ENCODE measurements around the gene FTO.

FTO gene

GRCh38 chr16:54160939-54161897 lies 457.3 kb downstream of the FTO start:
- no peak for DNase-seq (ENCODE audit: low read depth)

DNA sequence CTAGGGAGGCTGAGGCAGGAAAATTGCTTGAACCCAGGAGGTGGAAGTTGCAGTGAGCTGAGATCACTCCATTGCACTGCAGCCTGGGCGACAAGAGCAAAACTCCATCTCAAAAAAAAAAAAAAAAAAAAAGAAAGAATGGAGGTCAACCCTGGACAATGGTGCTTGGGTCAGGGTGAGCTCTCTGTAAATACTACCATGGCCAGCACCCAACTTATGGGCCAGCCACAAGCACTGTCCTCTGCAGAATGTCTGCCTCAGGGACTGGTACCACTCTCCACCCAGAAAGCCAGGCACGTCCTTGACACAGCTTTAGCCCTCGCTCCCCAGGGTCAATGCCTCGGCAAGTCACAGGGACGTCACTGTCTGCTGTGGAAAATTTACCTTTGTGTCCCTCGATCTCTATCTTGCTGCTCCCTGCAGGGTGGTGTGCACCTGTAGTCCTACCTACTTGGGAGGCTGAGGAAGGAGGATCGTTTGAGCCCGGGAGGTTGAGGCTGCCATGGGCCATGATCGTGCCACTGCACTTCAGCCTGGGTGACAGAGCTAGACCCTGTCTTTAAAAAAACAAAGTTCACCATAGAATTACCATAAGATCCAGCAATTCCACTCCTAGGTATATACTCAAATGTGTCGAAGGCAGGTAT lies 459.4 kb downstream of the FTO start:
- DNase-seq (ENCODE audit: low read depth), result no peak

DNA sequence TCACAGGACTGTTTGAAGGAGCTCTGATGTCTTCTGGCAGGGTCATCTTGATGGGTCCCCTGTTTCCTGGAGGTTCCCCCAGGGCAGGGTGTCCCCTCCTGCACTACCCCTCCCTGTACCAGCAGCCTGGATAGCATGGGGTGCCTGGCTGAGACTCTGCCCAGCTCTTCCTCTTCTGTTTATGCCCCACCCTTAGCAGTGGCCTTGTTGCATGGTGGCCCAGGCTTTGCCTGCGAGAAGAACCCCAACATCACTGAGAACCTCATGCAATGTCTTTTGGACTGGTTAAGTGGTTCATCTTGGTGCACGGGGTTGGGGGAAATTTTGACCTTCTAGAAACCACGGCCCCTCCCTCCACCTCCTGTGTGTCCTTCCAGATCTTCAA lies 460.8 kb downstream of the FTO start:
- no peak for DNase-seq (ENCODE audit: low read depth)

GRCh38 chr16:54165174-54165911 lies 461.4 kb downstream of the FTO start:
- no peak for DNase-seq (ENCODE audit: low read depth)

- DNase-seq (ENCODE audit: low read depth), result no peak
These were observed 462.2 kb downstream of the FTO start for GRCh38 chr16:54165912-54166865.

GRCh38 chr16:54169112-54169511 lies 465.2 kb downstream of the FTO start:
- DNase-seq (ENCODE audit: low read depth), result no peak

DNA sequence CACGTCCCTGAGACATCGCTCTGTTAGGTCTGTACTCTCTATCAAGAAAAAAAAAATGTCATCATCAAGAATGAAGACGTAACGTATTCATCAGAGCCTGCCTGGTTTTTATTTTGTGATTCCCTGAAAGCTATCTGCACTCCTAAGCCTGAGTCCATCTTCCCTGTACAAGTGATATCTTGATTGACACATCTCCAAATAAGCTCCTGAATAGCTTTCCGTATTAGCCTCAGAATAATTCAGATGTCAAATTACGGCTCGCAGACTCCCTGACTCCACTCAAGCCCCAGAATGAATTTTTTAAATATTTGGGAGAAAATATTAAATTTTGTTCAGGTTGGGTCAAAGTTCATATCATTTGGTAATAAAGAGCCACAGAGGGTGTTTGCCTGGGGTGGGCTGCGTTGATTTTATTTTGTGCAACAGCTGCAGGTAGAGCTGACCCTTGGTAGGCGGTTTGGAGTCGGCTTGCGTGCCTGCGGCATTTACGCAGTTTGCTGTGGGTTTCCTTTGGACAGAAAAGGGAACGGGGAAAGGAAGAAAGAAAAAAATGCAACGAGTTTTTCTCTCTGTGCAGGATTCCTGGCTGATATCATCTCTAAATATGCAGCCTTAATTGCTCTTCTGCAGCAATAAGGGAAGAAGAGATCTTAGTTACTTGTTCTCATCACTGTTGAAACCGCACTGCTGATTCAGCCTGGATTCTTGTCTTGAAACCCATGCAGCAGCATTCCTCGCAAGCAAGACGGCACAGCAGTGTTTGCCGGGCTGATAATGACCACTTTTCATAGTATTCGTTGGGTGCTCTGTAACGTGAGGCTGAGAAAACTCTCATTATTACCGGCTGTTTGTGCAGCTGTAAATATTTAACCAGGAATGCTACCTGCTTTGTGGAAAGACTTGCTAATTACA lies 467.9 kb downstream of the FTO start:
- no peak for DNase-seq (ENCODE audit: low read depth)

- no peak for DNase-seq (ENCODE audit: low read depth)
These were observed 469.5 kb downstream of the FTO start for GRCh38 chr16:54173490-54173889.

DNA sequence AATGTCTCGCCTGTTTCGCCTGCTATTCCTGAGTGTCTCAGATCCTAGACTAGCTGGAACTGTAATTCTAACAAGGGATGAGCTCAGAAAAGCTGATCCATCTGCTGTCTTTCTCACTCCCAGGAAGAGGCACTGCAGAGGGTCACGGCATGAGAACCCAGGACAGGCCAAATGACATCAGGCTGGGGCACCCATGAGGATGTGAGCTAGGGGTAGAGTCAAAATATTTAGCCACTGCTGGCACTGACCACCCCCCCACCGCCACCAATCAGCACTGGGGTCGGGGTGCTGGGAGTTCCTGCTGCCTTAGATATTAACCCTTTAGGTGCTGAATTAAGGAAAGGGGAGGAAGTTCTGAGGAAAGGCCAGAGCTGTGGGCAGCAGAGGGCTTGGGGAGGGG lies 470.2 kb downstream of the FTO start:
- no peak for DNase-seq (ENCODE audit: low read depth)

DNA sequence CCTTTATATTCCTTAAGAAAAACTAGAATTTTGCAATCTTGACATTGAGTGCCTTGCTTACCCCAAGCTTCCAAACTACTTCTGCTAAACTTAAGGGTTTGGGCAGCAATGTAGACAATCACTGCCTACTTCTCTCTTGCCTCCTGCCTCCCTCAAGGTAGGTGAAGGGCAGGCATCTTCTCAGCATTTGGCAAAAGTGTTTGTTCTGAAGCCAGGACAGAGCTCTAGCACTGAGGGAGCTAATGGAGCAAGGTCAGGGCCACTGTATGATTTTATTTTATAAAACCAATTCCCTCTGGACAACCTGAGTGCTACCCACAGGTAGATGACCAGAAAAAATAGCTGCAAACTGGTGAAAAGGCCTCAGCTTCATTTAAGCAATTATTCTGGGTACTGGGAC lies 470.8 kb downstream of the FTO start:
- no peak for DNase-seq (ENCODE audit: low read depth)

DNA sequence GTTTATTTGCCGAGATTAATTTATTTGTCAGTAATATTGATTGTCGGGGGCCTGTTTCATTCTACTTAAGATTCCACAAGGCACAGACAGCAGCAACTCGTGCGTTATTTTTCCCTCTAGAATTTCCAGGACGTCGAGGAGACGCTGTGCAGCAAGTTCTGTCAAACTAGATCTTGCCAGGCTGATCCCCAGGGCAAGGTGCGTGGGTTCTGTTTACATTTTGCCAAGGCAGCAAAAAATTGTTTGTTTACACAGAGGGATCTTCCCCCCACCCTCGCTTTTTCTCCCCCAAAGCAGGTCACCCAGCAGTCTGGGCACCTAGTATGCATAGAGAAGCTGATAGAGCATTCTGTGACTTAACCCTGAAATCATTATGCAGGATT lies 471.2 kb downstream of the FTO start:
- DNase-seq (ENCODE audit: low read depth), result no peak

- no peak for DNase-seq (ENCODE audit: low read depth)
These were observed 471.8 kb downstream of the FTO start for GRCh38 chr16:54175552-54176375.

- DNase-seq (ENCODE audit: low read depth), result no peak
These were observed 472.5 kb downstream of the FTO start for GRCh38 chr16:54176376-54176901.

- no peak for DNase-seq (ENCODE audit: low read depth)
These were observed 473.3 kb downstream of the FTO start for GRCh38 chr16:54177052-54177861.

DNA sequence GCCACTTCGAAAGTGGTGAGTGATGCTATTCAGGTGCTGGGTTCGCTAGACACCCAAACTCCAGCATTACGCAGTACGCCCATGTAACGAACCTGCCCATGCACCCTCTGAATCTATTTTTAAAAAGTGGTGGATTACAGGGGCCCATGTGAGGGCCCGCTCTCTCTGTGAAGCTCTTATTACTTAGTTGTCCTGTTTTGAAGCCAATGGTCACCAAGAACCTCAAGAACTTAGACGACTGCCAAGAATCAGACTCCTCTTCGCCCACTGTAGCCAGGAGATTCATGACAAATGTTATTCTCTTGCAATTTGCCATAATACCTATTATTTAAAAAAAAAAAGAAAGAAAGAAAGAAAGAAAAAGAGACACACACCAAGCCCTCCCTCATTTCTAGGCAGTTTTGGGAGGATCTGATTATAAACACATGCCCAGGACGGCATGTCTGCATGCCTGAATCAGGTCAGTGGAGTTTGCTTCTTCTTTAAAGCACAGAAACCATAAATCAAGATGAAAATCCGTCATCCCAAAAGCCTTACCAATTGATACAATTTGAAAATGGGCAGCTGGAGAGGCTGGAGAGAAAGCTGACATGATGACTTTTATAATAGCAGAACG lies 474.0 kb downstream of the FTO start:
- DNase-seq (ENCODE audit: low read depth), result no peak

- no peak for DNase-seq (ENCODE audit: low read depth)
These were observed 474.6 kb downstream of the FTO start for GRCh38 chr16:54178478-54178976.

- DNase-seq (ENCODE audit: low read depth), result no peak
These were observed 476.7 kb downstream of the FTO start for GRCh38 chr16:54180421-54181359.
